Calu3 (cell line): ENCODE data around the gene OR6Q1. TPM values are rescaled to one million over a fixed set of nuclear protein-coding genes. Genes with fewer than 3 reads are reported as not detected.
"Not testable (repeated sequence)": the region's sequence is repeated elsewhere in the genome, so short reads cannot be mapped to it uniquely, and the experiment has no call there.

Source experiments
- Bru-seq: library from RNA; stranded (reverse); fragments of 400-500 nt; gene quantifications from one replicate; lab custom pipeline; 2021; lab: Mats Ljungman, UMichigan
- BruChase-seq, 2 experiments: library from RNA; stranded (reverse); fragments of 400-500 nt; gene quantifications; one replicate each; lab custom pipeline; 2021; lab: Mats Ljungman, UMichigan
- BruUV-seq: library from RNA; stranded (reverse); fragments of 400-500 nt; replicated peaks from 2 replicates; lab custom pipeline; 2021; lab: Mats Ljungman, UMichigan
- CTCF ChIA-PET: fragments of 300-600 bp; sonication (Branson Sonifier 250); formaldehyde crosslinking; loops from one replicate; lab custom pipeline; 2022; ENCODE audit warnings: antibody characterized with exemption; lab: Charles Lee
- DNase-seq: peaks from one replicate; pipeline ENCODE4 v3.0.0; 2022
- H3K27ac Mint-ChIP-seq: one replicate; pipeline ENCODE4 v1.8.0; 2022; ENCODE audit warnings: mixed read lengths; ENCODE audit not compliant: unreplicated experiment
- H3K27me3 Mint-ChIP-seq: one replicate; pipeline ENCODE4 v1.8.0; 2022; ENCODE audit warnings: mixed read lengths; ENCODE audit not compliant: unreplicated experiment
- H3K36me3 Mint-ChIP-seq: one replicate; pipeline ENCODE4 v1.8.0; 2022; ENCODE audit warnings: mild to moderate bottlenecking, moderate library complexity, mixed read lengths; ENCODE audit not compliant: insufficient read depth, unreplicated experiment
- H3K4me1 Mint-ChIP-seq: one replicate; pipeline ENCODE4 v1.8.0; 2022; ENCODE audit warnings: mild to moderate bottlenecking, low read depth, mixed read lengths; ENCODE audit not compliant: unreplicated experiment
- H3K4me3 Mint-ChIP-seq: one replicate; pipeline ENCODE4 v1.8.0; 2022; ENCODE audit warnings: mild to moderate bottlenecking, low read depth, moderate library complexity, mixed read lengths; ENCODE audit not compliant: unreplicated experiment
- H3K9me3 Mint-ChIP-seq: one replicate; pipeline ENCODE4 v1.8.0; 2022; ENCODE audit warnings: low read depth, mixed read lengths; ENCODE audit not compliant: unreplicated experiment
- intact Hi-C: fragments of 100-400 bp; cut with micrococcal nuclease; formaldehyde crosslinking; loops from one replicate; pipeline ENCODE4 v1.10.0; 2022; ENCODE audit not compliant: unreplicated experiment
- long read RNA-seq: library from polyadenylated mRNA; stranded (forward); transcript quantifications from one replicate; pipeline ENCODE4 v2.0.0, GENCODE V29; 2022
- total RNA-seq: library from RNA; stranded (reverse); gene quantifications from 2 replicates; pipeline ENCODE4 v1.2.3, GENCODE V29; 2022
- TF ChIP-seq, protein P1 (sequence below): fragments of 200-600 bp; IDR thresholded peaks from one replicate; pipeline ENCODE4 v1.8.0; 2022; ENCODE audit warnings: antibody characterized with exemption; ENCODE audit not compliant: unreplicated experiment

The OR6Q1 gene
- not detected in 2 replicates for total RNA-seq
- not detected for Bru-seq, nascent RNA
- percentile 11 among the genes with signal in this experiment for BruChase-seq, experiment 1, labeled RNA remaining after a 6-hour chase
- BruChase-seq, experiment 2, labeled RNA remaining after a 2-hour chase: not detected
- long read RNA-seq: 0 reads

- H3K9me3 Mint-ChIP-seq: peaks cover 9% of the 10 kb centered on the region
- no peaks in the 10 kb centered on the region for H3K4me1 Mint-ChIP-seq
- TF ChIP-seq, protein P1, sequence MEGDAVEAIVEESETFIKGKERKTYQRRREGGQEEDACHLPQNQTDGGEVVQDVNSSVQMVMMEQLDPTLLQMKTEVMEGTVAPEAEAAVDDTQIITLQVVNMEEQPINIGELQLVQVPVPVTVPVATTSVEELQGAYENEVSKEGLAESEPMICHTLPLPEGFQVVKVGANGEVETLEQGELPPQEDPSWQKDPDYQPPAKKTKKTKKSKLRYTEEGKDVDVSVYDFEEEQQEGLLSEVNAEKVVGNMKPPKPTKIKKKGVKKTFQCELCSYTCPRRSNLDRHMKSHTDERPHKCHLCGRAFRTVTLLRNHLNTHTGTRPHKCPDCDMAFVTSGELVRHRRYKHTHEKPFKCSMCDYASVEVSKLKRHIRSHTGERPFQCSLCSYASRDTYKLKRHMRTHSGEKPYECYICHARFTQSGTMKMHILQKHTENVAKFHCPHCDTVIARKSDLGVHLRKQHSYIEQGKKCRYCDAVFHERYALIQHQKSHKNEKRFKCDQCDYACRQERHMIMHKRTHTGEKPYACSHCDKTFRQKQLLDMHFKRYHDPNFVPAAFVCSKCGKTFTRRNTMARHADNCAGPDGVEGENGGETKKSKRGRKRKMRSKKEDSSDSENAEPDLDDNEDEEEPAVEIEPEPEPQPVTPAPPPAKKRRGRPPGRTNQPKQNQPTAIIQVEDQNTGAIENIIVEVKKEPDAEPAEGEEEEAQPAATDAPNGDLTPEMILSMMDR: no peak
- H3K4me3 Mint-ChIP-seq: no peak within 1 kb of the TSS
- DNase-seq: no peak
- BruUV-seq: no TSS peak
- H3K27ac Mint-ChIP-seq: no peak within 1 kb of the TSS
- no peaks in the 10 kb centered on the region for H3K36me3 Mint-ChIP-seq
- intact Hi-C loops: no loop called here
- CTCF ChIA-PET: no interaction called here
- no peaks in the 10 kb centered on the region for H3K27me3 Mint-ChIP-seq
These were observed at the start of gene OR6Q1 for GRCh38 chr11:58030653-58031052. Gene OR6Q1, plus strand, starts transcription at chr11:58030953. Its CDS starts 0 bp downstream, at chr11:58030953.

- no peak overlapping the region for H3K27ac Mint-ChIP-seq
- H3K4me1 Mint-ChIP-seq: peaks cover 31% of the 10 kb centered on the region
- peaks cover 5% of the 10 kb centered on the region for H3K9me3 Mint-ChIP-seq
- no peak overlapping the region for H3K4me3 Mint-ChIP-seq
- H3K27me3 Mint-ChIP-seq: no peaks in the 10 kb centered on the region
- intact Hi-C loops: no loop called here
- no peaks in the 10 kb centered on the region for H3K36me3 Mint-ChIP-seq
- DNase-seq: no peak
- CTCF ChIA-PET: no interaction called here
- TF ChIP-seq, protein P1: no peak
- BruUV-seq: no TSS peak
These were observed 49.2 kb upstream of the OR6Q1 start for GRCh38 chr11:57981536-57981935.

GRCh38 chr11:57982776-57983175, 48.0 kb upstream of the OR6Q1 start:
- no TSS peak for BruUV-seq
- TF ChIP-seq, protein P1: no peak
- no peaks in the 10 kb centered on the region for H3K36me3 Mint-ChIP-seq
- H3K4me3 Mint-ChIP-seq: no peak overlapping the region
- intact Hi-C loops: no loop called here
- CTCF ChIA-PET: interaction anchor here (0.5 kb wide), 1 partner anchor 350 kb away, joined by 3 read pairs; no protein-coding TSS in a partner anchor
- peaks cover 6% of the 10 kb centered on the region for H3K9me3 Mint-ChIP-seq
- no peak overlapping the region for H3K27ac Mint-ChIP-seq
- no peak for DNase-seq
- no peaks in the 10 kb centered on the region for H3K27me3 Mint-ChIP-seq
- H3K4me1 Mint-ChIP-seq: peaks cover 24% of the 10 kb centered on the region

DNA sequence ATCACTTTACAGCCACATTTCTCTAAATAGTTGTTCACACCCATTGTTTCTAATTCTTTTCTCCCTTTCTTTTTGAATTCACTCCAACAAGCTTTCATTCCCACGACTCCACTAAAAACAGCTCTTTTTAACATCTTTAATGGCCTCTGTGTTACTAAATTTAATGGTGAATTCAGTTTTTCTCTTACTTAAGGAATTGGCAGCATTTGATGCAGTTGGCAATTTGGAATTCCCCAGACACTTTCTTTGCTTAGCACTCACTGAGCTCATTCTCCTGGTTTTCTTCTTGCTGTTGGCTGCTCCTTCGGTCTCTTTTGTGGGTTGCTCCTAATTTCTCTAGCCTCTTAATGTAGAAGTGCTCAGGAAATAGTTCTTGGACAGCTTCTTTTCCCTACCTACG, 47.6 kb upstream of the OR6Q1 start:
- intact Hi-C loops: no loop called here
- CTCF ChIA-PET: interaction anchor here (0.5 kb wide), 1 partner anchor 349 kb away, joined by 3 read pairs; no protein-coding TSS in a partner anchor
- BruUV-seq: no TSS peak
- H3K4me1 Mint-ChIP-seq: peaks cover 20% of the 10 kb centered on the region
- TF ChIP-seq, protein P1: no peak
- DNase-seq: no peak
- no peaks in the 10 kb centered on the region for H3K36me3 Mint-ChIP-seq
- no peak overlapping the region for H3K4me3 Mint-ChIP-seq
- no peak overlapping the region for H3K27ac Mint-ChIP-seq
- no peaks in the 10 kb centered on the region for H3K27me3 Mint-ChIP-seq
- H3K9me3 Mint-ChIP-seq: peaks cover 6% of the 10 kb centered on the region

DNA sequence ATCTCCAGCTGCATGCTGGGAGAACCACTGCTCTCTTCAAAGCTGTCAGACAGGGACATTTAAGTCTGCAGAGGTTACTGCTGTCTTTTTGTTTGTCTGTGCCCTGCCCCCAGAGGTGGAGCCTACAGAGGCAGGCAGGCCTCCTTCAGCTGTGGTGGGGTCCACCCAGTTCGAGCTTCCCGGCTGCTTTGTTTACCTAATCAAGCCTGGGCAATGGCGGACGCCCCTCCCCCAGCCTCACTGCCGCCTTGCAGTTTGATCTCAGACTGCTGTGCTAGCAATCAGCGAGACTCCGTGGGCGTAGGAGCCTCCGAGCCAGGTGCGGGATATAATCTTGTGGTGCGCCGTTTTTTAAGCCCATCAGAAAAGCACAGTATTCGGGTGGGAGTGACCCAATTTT, 31.2 kb upstream of the OR6Q1 start:
- DNase-seq, H3K27me3 Mint-ChIP-seq, H3K4me1 Mint-ChIP-seq, CTCF ChIA-PET, H3K36me3 Mint-ChIP-seq, H3K9me3 Mint-ChIP-seq, H3K27ac Mint-ChIP-seq, H3K4me3 Mint-ChIP-seq, BruUV-seq, intact Hi-C loops: not testable (repeated sequence)

DNA sequence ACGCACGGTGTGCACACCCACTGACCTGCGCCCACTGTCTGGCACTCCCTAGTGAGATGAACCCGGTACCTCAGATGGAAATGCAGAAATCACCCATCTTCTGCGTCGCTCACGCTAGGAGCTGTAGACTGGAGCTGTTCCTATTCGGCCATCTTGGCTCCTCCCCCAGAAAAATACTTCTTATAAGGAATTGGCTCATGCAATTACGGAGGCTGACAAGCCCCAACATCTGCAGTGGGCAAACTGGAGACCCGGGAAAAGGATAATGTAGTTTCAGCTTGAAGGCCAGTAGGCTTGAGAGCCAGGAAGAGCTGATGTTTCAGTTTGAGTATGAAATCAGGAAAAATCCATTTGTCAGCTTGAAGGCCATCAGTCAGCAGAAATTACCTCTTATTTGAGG, 30.7 kb upstream of the OR6Q1 start:
- H3K4me3 Mint-ChIP-seq, H3K36me3 Mint-ChIP-seq, intact Hi-C loops, H3K9me3 Mint-ChIP-seq, H3K27me3 Mint-ChIP-seq, BruUV-seq, H3K27ac Mint-ChIP-seq, H3K4me1 Mint-ChIP-seq, DNase-seq: not testable (repeated sequence)
- CTCF ChIA-PET: interaction anchor here (0.5 kb wide), 1 partner anchor 1537 kb away, joined by 6 read pairs; no protein-coding TSS in a partner anchor
